HepG2 (cell line): Measurements from ENCODE around the gene ARHGEF40. TPM values are rescaled to one million over a fixed set of nuclear protein-coding genes. Genes with fewer than 3 reads are reported as not detected.

Source experiments
- ATAC-seq: fragments of 200-7000 bp; cut with Tn5 transposase; 3 replicates; pipeline ENCODE4 v1.9.1; 2020; ENCODE audit warnings: mild to moderate bottlenecking, moderate library complexity
- BruUV-seq: library from RNA; stranded (reverse); fragments of 400-500 nt; replicated peaks from 2 replicates; lab custom pipeline; 2021; lab: Mats Ljungman, UMichigan
- CTCF ChIA-PET: fragments of 300-600 bp; formaldehyde crosslinking; extraction: SDS; loops from one replicate; lab custom pipeline; 2021; ENCODE audit warnings: low total read pairs, inconsistent platforms, low intra/inter-chr PET ratio; lab: Yijun Ruan, JAX
- POLR2A ChIA-PET: fragments of 350-600 bp; sonication (Branson Sonifier 250); formaldehyde crosslinking; loops from one replicate; lab custom pipeline; 2020; ENCODE audit warnings: antibody characterized with exemption, inconsistent platforms; lab: Yijun Ruan, JAX
- DNase-seq: peaks from one replicate; pipeline ENCODE4 v3.0.0-alpha.2; 2015; ENCODE audit warnings: low spot score
- FAIRE-seq: peaks from 3 replicates; lab custom pipeline; 2011; peaks lifted over from hg19 to GRCh38; lab: Jason Lieb, UNC
- H2AFZ ChIP-seq: one replicate; pipeline ENCODE4 v1.6.1; 2011; ENCODE audit warnings: low read length, inconsistent platforms
- H3K27ac ChIP-seq: fragments of 300-600 bp; 3 replicates; pipeline ENCODE4 v1.8.0; 2011; ENCODE audit warnings: mixed run types, mild to moderate bottlenecking, mixed read lengths, low read length, inconsistent platforms; ENCODE audit not compliant: insufficient read depth; ENCODE audit errors: extremely low read length
- H3K27me3 ChIP-seq, 2 experiments: fragments of 200-600 bp in 1 of 2; 2 replicates in 1 of 2; 3 replicates in 1 of 2; pipeline versions ENCODE4 v1.6.0 to v1.8.0; 2011; ENCODE audit warnings: low read length in 2 of 2, mild to moderate bottlenecking in 2 of 2, moderate library complexity in 2 of 2, inconsistent platforms in 1 of 2; ENCODE audit not compliant: insufficient read depth in 2 of 2, control insufficient read depth in 1 of 2
- H3K36me3 ChIP-seq, 2 experiments: fragments of 200-600 bp in 1 of 2; replicated peaks in 1 of 2; 2 replicates in 1 of 2; 3 replicates in 1 of 2; pipeline versions ENCODE4 v1.5.1 to v1.8.0; 2011; ENCODE audit warnings: low read length in 2 of 2, inconsistent platforms in 1 of 2; ENCODE audit not compliant: insufficient read depth in 2 of 2, control insufficient read depth in 1 of 2
- H3K4me1 ChIP-seq: 2 replicates; pipeline ENCODE4 v1.5.1; 2012; ENCODE audit warnings: low read length, inconsistent platforms; ENCODE audit not compliant: insufficient read depth
- H3K4me2 ChIP-seq: 2 replicates; pipeline ENCODE4 v1.6.0; 2011; ENCODE audit warnings: low read depth, low read length, inconsistent platforms
- H3K4me3 ChIP-seq, 3 experiments: fragments of 200-600 bp in 1 of 3; sonication (generic), shearing (Covaris generic) in 1 of 3; replicated peaks in 1 of 3; 2 replicates each; pipeline ENCODE4 v1.5.1; 2011 to 2016; ENCODE audit warnings: low read length in 3 of 3, inconsistent platforms in 2 of 3, low read depth in 2 of 3, mild to moderate bottlenecking in 2 of 3, control low read depth in 1 of 3, mixed read lengths in 1 of 3; ENCODE audit not compliant: insufficient read depth in 1 of 3
- H3K79me2 ChIP-seq: one replicate; pipeline ENCODE4 v1.6.1; 2011; ENCODE audit warnings: low read length, inconsistent platforms; ENCODE audit not compliant: insufficient read depth
- H3K9ac ChIP-seq: 2 replicates; pipeline ENCODE4 v1.6.0; 2011; ENCODE audit warnings: mild to moderate bottlenecking, low read depth, low read length, inconsistent platforms; ENCODE audit not compliant: insufficient read depth
- H3K9me3 ChIP-seq: 2 replicates; pipeline ENCODE4 v1.5.1; 2012; ENCODE audit warnings: mild to moderate bottlenecking, low read length
- H4K20me1 ChIP-seq: 2 replicates; pipeline ENCODE4 v1.6.0; 2011; ENCODE audit warnings: inconsistent platforms, mild to moderate bottlenecking, low read length, moderate library complexity; ENCODE audit not compliant: insufficient read depth
- KLF15 ChIP-seq: sonication (generic); formaldehyde crosslinking; IDR thresholded peaks from 2 replicates; pipeline ENCODE4 v1.8.1; 2023; ENCODE audit warnings: borderline replicate concordance, mild to moderate bottlenecking, inconsistent platforms, missing genetic modification reagents, mixed read lengths
- KLF16 ChIP-seq, 2 experiments: sonication (generic) in 1 of 2; formaldehyde crosslinking in 1 of 2; IDR thresholded peaks; 2 replicates each; pipeline versions ENCODE4 v1.6.1 to v1.8.0; 2016 to 2023; ENCODE audit warnings: missing genetic modification reagents in 2 of 2, missing compliant biosample characterization in 1 of 2
- MXI1 ChIP-seq: IDR thresholded peaks from 3 replicates; pipeline ENCODE4 v1.6.1; 2012; ENCODE audit warnings: low read depth, low read length, inconsistent platforms, borderline replicate concordance
- NKX3-1 ChIP-seq: sonication (generic); formaldehyde crosslinking; IDR thresholded peaks from 2 replicates; pipeline ENCODE4 v1.5.0; 2020; ENCODE audit warnings: missing genetic modification reagents
- PAXIP1 ChIP-seq: sonication (generic); formaldehyde crosslinking; conservative IDR thresholded peaks from 2 replicates; pipeline ENCODE4 v1.4.0; 2020; ENCODE audit warnings: mild to moderate bottlenecking, missing genetic modification reagents, moderate library complexity
- SAP130 ChIP-seq: IDR thresholded peaks from 2 replicates; pipeline ENCODE4 v1.6.1; 2016; ENCODE audit warnings: low read depth
- SP4 ChIP-seq: sonication (generic); formaldehyde crosslinking; IDR thresholded peaks from 2 replicates; pipeline ENCODE4 v1.8.1; 2023; ENCODE audit warnings: mild to moderate bottlenecking, missing genetic modification reagents
- TSC22D2 ChIP-seq: sonication (generic); formaldehyde crosslinking; IDR thresholded peaks from 2 replicates; pipeline ENCODE4 v1.5.1; 2020; ENCODE audit warnings: missing genetic modification reagents, mild to moderate bottlenecking, borderline replicate concordance
- ZFP1 ChIP-seq: IDR thresholded peaks from 2 replicates; pipeline ENCODE4 v1.6.1; 2016
- ZNF326 ChIP-seq: sonication (generic); formaldehyde crosslinking; IDR thresholded peaks from 2 replicates; pipeline ENCODE4 v1.4.0; 2020; ENCODE audit warnings: missing genetic modification reagents, borderline replicate concordance
- ZNF33A ChIP-seq: sonication (generic); formaldehyde crosslinking; IDR thresholded peaks from 2 replicates; pipeline ENCODE4 v1.5.1; 2020; ENCODE audit warnings: missing genetic modification reagents, mild to moderate bottlenecking, moderate library complexity, borderline replicate concordance
- ZNF670 ChIP-seq: sonication (generic); formaldehyde crosslinking; IDR thresholded peaks from 2 replicates; pipeline ENCODE4 v1.8.0; 2022; ENCODE audit warnings: mild to moderate bottlenecking, missing genetic modification reagents, borderline replicate concordance
- ZNF704 ChIP-seq: sonication (generic); formaldehyde crosslinking; IDR thresholded peaks from 2 replicates; pipeline ENCODE4 v1.8.1; 2023; ENCODE audit warnings: mild to moderate bottlenecking, inconsistent platforms, moderate library complexity, missing genetic modification reagents, borderline replicate concordance
- WGBS: methylation state at CpG from one replicate; pipeline ENCODE4 v1.1.6; 2017; ENCODE audit warnings: low lambda C conversion rate; 5-methylcytosine and 5-hydroxymethylcytosine counted together
- in situ Hi-C: cut with HindIII; loops from 2 replicates; pipeline ENCODE4 v1.10.0; 2017; ENCODE audit warnings: low pct_unique_long_range_greater_than_20kb; ENCODE audit not compliant: extremely low pct_ligation_motif_present
- intact Hi-C: fragments of 100-400 bp; cut with micrococcal nuclease; formaldehyde crosslinking; loops from one replicate; pipeline ENCODE4 v1.10.0; 2022; ENCODE audit not compliant: unreplicated experiment
- polyA plus RNA-seq, 8 experiments: library from polyadenylated mRNA; depleted of rRNA in 3 of 8; stranded (reverse) in 7 of 8; unstranded in 1 of 8; fragments of >200 nt; fragmentation: Illumina TruSeq in 4 of 8; extraction: Trizol in 4 of 8; gene quantifications; 2 replicates each; pipeline versions ENCODE4 v1.2.1 to v1.2.3, GENCODE V29; 2011 to 2016; ENCODE audit warnings: low read depth in 4 of 8, missing spikeins in 1 of 8, mixed read lengths in 1 of 8; ENCODE audit not compliant: insufficient read depth in 1 of 8
- total RNA-seq, 5 experiments: library from RNA; depleted of rRNA; stranded (reverse); fragments of >200 nt; fragmentation: Illumina TruSeq; extraction: Trizol; gene quantifications; 2 replicates each; pipeline ENCODE4 v1.2.3, GENCODE V29; 2016; ENCODE audit warnings: low read depth in 1 of 5
- TF ChIP-seq, protein P1 (sequence below): sonication (generic); formaldehyde crosslinking; IDR thresholded peaks from 2 replicates; pipeline ENCODE4 v1.4.0; 2020; ENCODE audit warnings: mild to moderate bottlenecking, missing genetic modification reagents
- TF ChIP-seq, protein P2 (sequence below): sonication (generic); formaldehyde crosslinking; IDR thresholded peaks from 2 replicates; pipeline ENCODE4 v1.8.0; 2022; ENCODE audit warnings: missing genetic modification reagents, low read depth, mild to moderate bottlenecking, borderline replicate concordance

ARHGEF40 gene
- total and polyA plus RNA-seq, 2 of the 13 experiments (the other 11 are each of a cell fraction or from before 2014, with no cell fraction given), result 28.1 to 78.1 TPM

DNA sequence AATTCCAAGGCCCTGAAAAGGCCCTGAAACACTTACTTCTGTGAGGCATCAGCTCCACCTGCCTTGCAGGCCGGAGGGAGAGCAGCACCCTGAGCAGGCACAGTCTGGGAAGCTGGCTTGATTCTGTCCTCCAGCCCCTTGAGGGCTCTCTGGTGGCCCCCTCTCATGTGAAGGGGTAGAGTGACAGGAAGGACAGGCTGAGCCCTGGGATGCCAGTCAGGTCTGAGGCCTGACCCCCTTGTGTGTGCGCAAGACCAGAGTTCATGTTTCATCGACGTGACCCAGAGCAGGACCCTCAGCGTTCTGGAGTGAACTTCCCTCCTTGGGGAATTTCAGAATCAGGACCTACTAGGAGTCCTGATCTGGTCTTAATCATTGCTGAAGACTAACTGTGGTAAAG lies 11.2 kb upstream of the ARHGEF40 start:
- ATAC-seq, result no peak
- Histone ChIP-seq H2AFZ (no peak overlapping the region), H3K79me2 (no peaks in the 10 kb centered on the region), H4K20me1 (no peaks in the 10 kb centered on the region), H3K27me3 (no peaks in the 10 kb centered on the region), H3K9me3 (no peaks in the 10 kb centered on the region), H3K36me3 (no peaks in the 10 kb centered on the region), H3K4me3 (no peak overlapping the region), H3K4me1 (peaks cover 99% of the 10 kb centered on the region), H3K9ac (peak overlapping the region; percentile 6; the same call in 1 of the 2 replicates), H3K4me2 (peak overlapping the region; percentile 19; the same call in 1 of the 2 replicates), H3K27ac (peak overlapping the region; percentile 43)
- WGBS, result 26% methylated on average over 5 of the region's 5 CpGs
- in situ Hi-C loops (no loop called here), intact Hi-C loops (loop anchor here (5.0 kb wide), 1 partner anchor 377 kb away; the partner anchor contains the start of gene RNASE4)
- ChIA-PET POLR2A (interaction anchor here (1.3 to 4.3 kb wide), 3 partner anchors 10 to 44 kb away, joined by 7 to 77 read pairs (median 7); partner anchors contain the start of gene ARHGEF40), CTCF (interaction anchor here (0.9 to 1.9 kb wide), 2 partner anchors 34 to 44 kb away, joined by 3 to 5 read pairs; no protein-coding TSS in a partner anchor)
- BruUV-seq, result no TSS peak
- no peak for FAIRE-seq
- no peak for DNase-seq
- TF ChIP-seq ZNF326 (no peak), MXI1 (no peak), KLF15 (CRISPR knock-in tag) (no peak), ZNF670 (CRISPR knock-in tag) (no peak), SP4 (CRISPR knock-in tag) (no peak), ZNF33A (no peak), SAP130 (CRISPR knock-in tag) (no peak), TSC22D2 (CRISPR knock-in tag) (no peak), NKX3-1 (CRISPR knock-in tag) (no peak), ZFP1 (no peak), ZNF704 (CRISPR knock-in tag) (no peak), PAXIP1 (0 out of 2 replicates have a peak, but pooled peaks have one; percentile 36), KLF16 (CRISPR knock-in tag; IDR thresholded peaks at IDR 0.05) (no peak)
- TF ChIP-seq, protein P1, sequence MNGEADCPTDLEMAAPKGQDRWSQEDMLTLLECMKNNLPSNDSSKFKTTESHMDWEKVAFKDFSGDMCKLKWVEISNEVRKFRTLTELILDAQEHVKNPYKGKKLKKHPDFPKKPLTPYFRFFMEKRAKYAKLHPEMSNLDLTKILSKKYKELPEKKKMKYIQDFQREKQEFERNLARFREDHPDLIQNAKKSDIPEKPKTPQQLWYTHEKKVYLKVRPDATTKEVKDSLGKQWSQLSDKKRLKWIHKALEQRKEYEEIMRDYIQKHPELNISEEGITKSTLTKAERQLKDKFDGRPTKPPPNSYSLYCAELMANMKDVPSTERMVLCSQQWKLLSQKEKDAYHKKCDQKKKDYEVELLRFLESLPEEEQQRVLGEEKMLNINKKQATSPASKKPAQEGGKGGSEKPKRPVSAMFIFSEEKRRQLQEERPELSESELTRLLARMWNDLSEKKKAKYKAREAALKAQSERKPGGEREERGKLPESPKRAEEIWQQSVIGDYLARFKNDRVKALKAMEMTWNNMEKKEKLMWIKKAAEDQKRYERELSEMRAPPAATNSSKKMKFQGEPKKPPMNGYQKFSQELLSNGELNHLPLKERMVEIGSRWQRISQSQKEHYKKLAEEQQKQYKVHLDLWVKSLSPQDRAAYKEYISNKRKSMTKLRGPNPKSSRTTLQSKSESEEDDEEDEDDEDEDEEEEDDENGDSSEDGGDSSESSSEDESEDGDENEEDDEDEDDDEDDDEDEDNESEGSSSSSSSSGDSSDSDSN (CRISPR knock-in tag), result 0 out of 2 replicates have a peak, but pooled peaks have one; percentile 26
- TF ChIP-seq, protein P2, sequence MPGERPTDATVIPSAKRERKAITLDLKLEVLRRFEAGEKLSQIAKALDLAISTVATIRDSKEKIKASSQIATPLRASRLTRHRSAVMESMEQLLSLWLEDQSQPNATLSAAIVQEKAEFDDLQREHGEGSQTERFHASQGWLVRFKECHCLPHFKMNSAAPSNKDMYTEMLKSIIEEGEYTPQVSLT (CRISPR knock-in tag), result no peak
